Ascending aorta (tissue), 2 donors: ENCODE data around the gene METTL26. TPM values are rescaled to one million over a fixed set of nuclear protein-coding genes. Genes with fewer than 3 reads are reported as not detected.

Experiments used
- DNase-seq, 2 donors: peaks; one replicate each; pipeline ENCODE4 v3.0.0-alpha.2; 2019; ENCODE audit warnings: low spot score in 2 of 2
- H3K27ac ChIP-seq, 2 donors: fragments of 200-600 bp; sonication (generic); one replicate each; pipeline ENCODE4 v1.5.1; 2016 to 2017; ENCODE audit warnings: mild to moderate bottlenecking in 1 of 2
- H3K27me3 ChIP-seq: fragments of 200-600 bp; sonication (generic); one replicate; pipeline ENCODE4 v1.5.1; 2017
- H3K36me3 ChIP-seq, 2 donors: fragments of 200-600 bp; sonication (generic); one replicate each; pipeline ENCODE4 v1.5.1; 2016
- H3K4me1 ChIP-seq, 2 donors: fragments of 200-600 bp; sonication (generic); one replicate each; pipeline ENCODE4 v1.5.1; 2016 to 2017; ENCODE audit warnings: mild to moderate bottlenecking in 1 of 2
- H3K4me3 ChIP-seq, 2 donors: fragments of 200-600 bp; sonication (generic); one replicate each; pipeline ENCODE4 v1.5.1; 2016 to 2017; ENCODE audit warnings: mild to moderate bottlenecking in 1 of 2
- H3K9me3 ChIP-seq, 2 donors: fragments of 200-600 bp; sonication (generic); one replicate each; pipeline ENCODE4 v1.5.1; 2016
- intact Hi-C: fragments of 100-400 bp; cut with DNase I; formaldehyde crosslinking; loops from one replicate; pipeline ENCODE4 v1.15.1; 2023
- total RNA-seq: library from RNA; depleted of rRNA; stranded (reverse); fragments of >200 nt; gene quantifications from one replicate; pipeline ENCODE4 v1.1.0, GENCODE V29; 2016
- TF ChIP-seq, protein P1 (sequence below), 3 experiments: fragments of 200-600 bp in 2 of 3; fragments of 450-650 bp in 1 of 3; sonication (generic) in 2 of 3; IDR thresholded peaks; one replicate each; pipeline ENCODE4 v1.5.1; 2016 to 2019; ENCODE audit warnings: antibody characterized with exemption in 3 of 3, mild to moderate bottlenecking in 1 of 3, moderate library complexity in 1 of 3

The METTL26 gene
- total RNA-seq, result 523 TPM

DNA sequence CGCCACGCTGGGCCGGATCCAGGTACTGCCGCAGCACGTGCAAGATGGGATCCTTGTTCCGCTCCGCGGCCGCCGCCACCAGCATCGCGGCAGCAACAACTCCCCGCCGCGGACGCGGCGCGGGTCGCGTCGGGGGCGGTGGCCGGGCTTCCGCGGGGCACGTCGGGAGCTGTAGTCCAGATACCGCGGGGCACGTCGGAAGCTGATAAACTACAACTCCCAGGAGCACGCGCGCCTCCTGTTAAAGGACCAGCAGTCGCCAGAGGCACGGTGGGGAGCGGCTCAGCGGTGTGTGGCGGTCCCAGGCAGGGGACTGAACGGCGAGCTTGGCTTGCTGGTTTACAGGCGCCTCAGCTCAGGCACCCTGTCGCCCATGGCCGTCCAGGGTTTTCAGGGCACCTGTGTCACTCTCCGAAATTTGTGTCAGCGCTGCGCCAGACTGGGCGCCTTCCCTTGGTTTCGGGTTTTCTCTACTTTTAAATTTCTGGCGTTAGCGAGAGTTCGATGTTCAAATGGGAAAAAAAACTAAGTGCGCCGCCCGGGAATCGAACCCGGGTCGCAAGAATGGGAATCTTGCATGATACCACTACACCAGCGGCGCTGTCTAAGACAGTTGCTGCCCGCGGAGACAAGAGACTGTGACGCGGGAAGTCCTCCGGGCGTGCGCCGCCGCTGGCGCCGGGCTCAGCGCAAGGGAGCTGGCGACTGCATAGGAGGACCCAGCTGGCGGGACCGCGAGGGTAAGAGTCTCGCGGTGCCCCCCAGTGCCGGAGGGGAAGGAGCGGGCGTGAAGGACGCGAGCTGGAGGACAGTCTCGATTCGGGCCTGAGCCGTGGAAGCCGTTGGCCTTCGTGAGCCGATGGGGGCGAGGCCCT is at the start of gene METTL26:
TSS of gene METTL26 (minus strand) at position 100 of the 875 bp plus-strand sequence. CDS start at position 85, 15 bp downstream.
- TF ChIP-seq, protein P1, sequence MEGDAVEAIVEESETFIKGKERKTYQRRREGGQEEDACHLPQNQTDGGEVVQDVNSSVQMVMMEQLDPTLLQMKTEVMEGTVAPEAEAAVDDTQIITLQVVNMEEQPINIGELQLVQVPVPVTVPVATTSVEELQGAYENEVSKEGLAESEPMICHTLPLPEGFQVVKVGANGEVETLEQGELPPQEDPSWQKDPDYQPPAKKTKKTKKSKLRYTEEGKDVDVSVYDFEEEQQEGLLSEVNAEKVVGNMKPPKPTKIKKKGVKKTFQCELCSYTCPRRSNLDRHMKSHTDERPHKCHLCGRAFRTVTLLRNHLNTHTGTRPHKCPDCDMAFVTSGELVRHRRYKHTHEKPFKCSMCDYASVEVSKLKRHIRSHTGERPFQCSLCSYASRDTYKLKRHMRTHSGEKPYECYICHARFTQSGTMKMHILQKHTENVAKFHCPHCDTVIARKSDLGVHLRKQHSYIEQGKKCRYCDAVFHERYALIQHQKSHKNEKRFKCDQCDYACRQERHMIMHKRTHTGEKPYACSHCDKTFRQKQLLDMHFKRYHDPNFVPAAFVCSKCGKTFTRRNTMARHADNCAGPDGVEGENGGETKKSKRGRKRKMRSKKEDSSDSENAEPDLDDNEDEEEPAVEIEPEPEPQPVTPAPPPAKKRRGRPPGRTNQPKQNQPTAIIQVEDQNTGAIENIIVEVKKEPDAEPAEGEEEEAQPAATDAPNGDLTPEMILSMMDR (IDR thresholded peaks at IDR 0.05), result peak in 1 of 3 experiments; percentile 12
- Histone ChIP-seq H3K27ac (peak within 1 kb of the TSS; percentile 94 to 99), H3K4me1 (peaks cover 6 to 18% of the 10 kb centered on the region in 2 donors), H3K4me3 (peak within 1 kb of the TSS; percentile 81 to 97), H3K9me3 (no peaks in the 10 kb centered on the region), H3K36me3 (peaks cover 12 to 17% of the 10 kb centered on the region in 2 donors), H3K27me3 (no peaks in the 10 kb centered on the region)
- peak; percentile 80 to 98 for DNase-seq
- intact Hi-C loops, result loop anchor here (1.0 to 5.0 kb wide), 6 partner anchors 13 to 976 kb away; partner anchors contain the start of genes CAPN15, CRAMP1, IFT140 and STUB1

DNA sequence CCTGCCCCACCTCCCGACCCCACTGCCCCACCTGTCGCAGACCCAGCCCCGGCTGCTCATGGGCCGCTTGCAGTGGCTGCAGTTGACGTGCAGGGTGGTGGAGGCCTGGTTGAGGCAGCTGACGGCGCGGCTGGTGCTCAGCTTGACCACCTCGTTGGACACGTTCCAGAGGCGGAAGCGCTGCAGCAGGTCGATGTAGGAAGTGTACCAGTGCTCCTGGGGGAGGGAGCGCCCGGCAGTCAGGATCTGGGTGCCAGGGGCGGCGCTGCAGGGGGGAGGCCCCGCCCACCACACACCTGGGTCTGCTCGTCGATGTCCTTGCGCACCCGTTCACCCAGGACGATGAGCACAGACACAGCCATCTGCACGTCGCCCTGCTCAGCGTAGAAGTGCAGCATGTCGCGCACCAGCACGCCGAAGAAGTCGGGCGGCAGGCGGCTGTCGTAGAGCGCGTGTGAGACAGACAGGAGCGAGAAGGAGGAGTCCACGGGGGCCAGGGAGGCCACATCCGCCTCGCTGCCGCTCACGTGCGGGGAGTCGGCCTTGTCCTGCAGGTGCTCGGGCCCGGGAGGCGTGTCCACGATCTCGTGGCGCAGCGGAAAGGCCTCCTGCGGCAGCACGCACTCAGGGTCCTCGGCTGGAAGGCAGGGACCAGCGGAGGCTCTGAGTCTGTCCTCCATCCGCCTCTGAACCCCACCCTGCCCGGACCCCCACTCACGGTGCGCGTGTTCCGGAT is 49.0 kb upstream of the METTL26 start:
- H3K9me3 ChIP-seq, result no peaks in the 10 kb centered on the region
- peaks cover 20 to 36% of the 10 kb centered on the region in 2 donors for H3K36me3 ChIP-seq
- peaks cover 31 to 50% of the 10 kb centered on the region in 2 donors for H3K4me1 ChIP-seq
- peak overlapping the region; percentile 68 to 72 for H3K27ac ChIP-seq
- intact Hi-C loops, result no loop called here
- H3K4me3 ChIP-seq, result peak overlapping the region in 1 of 2 donors; percentile 69
- no peaks in the 10 kb centered on the region for H3K27me3 ChIP-seq
- TF ChIP-seq, protein P1 (IDR thresholded peaks at IDR 0.05), result no peak
- DNase-seq, result no peak

DNA sequence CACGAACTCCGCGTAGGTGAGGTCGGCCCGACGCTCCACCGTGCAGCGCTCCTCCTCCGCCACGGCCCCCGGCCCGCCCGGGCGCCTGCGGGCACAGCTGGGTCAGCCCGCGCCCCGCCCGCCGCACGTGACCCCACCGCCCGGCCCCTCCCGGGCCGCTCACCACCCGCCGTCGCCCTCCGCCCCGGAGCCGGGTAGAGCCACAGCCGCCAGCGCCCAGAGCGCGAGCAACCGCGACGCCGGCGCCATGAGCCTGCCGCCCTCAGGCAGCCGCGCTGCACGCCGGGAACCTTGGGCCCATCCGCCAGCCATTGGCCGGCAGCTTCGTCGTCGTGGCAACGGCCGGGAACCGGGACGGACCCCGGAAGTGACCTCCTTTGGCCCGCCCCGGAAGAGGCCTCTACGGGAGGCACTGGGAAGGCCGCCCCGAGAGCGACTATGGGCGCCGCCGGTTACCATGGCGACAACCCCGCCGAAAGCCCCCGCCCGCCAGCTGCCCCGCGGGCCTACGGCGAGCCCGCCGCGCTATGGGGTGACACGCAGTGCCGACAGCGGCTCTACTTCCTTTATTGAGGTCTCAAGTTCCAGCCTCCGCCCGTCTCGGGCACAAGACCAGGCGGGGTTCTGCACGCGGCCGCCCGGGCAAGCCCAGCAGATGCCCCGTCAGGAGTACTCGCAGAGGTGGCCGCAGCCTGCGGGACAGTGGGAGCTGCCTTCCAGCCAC is 48.1 kb upstream of the METTL26 start, which contains the start of gene JMJD8:
TSS of gene JMJD8 (minus strand) at position 264 of the 724 bp plus-strand sequence. CDS start at position 249, 15 bp downstream.
- H3K36me3 ChIP-seq, result peaks cover 20 to 36% of the 10 kb centered on the region in 2 donors
- peak within 1 kb of the TSS; percentile 64 to 69 for H3K4me3 ChIP-seq
- DNase-seq, result peak; percentile 85 to 98
- no peaks in the 10 kb centered on the region for H3K27me3 ChIP-seq
- peaks cover 25 to 43% of the 10 kb centered on the region in 2 donors for H3K4me1 ChIP-seq
- no peaks in the 10 kb centered on the region for H3K9me3 ChIP-seq
- intact Hi-C loops, result no loop called here
- H3K27ac ChIP-seq, result peak within 1 kb of the TSS; percentile 68 to 72
- TF ChIP-seq, protein P1 (IDR thresholded peaks at IDR 0.05), result no peak

DNA sequence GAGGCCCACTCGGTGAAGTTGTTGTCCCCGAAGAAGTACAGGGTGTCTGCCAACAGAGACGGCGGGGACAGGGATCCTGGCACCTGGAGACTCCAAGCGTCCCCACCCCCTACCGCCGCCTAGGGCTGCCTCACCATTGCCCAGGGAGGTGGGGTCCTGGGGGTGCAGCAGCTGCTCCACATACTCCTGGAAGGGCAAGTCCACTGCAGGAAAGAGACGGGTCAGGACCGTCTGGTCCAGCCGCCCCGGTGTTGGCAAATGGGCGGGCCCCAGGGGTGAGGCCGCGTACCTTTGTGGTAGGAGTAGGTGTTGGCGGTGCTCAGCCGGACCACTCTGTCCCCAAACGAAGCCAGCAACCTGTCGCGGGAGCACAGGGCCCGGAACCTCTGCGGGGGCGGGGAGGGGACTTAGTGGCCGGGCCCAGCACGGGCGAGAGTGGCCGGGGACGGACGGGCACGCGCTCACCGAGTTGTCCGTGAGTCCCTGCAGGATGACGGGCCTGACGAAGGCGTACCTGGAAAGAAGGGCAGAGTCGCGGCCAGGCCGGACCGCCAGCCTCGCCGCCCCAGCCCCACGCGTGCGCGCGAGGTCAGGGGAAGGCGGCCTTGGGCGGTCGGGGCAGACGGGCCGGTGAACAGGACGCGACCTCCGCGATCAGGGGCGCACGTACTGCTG is 47.4 kb upstream of the METTL26 start:
- TF ChIP-seq, protein P1 (IDR thresholded peaks at IDR 0.05), result no peak
- Histone ChIP-seq H3K36me3 (peaks cover 20 to 36% of the 10 kb centered on the region in 2 donors), H3K9me3 (no peaks in the 10 kb centered on the region), H3K27me3 (no peaks in the 10 kb centered on the region), H3K4me1 (peaks cover 20 to 36% of the 10 kb centered on the region in 2 donors), H3K27ac (no peak overlapping the region), H3K4me3 (peak overlapping the region; percentile 64 to 69)
- no peak for DNase-seq
- intact Hi-C loops, result no loop called here
